WTC11 (cell line): Measurements from ENCODE around the gene PCDH12.

Experiments used
- ATF2 ChIP-seq: sonication (generic); formaldehyde crosslinking; IDR thresholded peaks from 2 replicates; pipeline ENCODE4 v1.8.1; 2022; ENCODE audit warnings: low read depth, missing genetic modification reagents, borderline replicate concordance
- ATF6 ChIP-seq: sonication (generic); formaldehyde crosslinking; IDR thresholded peaks from 2 replicates; pipeline ENCODE4 v1.8.1; 2023; ENCODE audit warnings: mild to moderate bottlenecking, missing genetic modification reagents
- CREB1 ChIP-seq: sonication (generic); formaldehyde crosslinking; IDR thresholded peaks from 2 replicates; pipeline ENCODE4 v1.8.0; 2023; ENCODE audit warnings: mild to moderate bottlenecking, missing genetic modification reagents
- CTCF ChIP-seq: fragments of 200-600 bp; IDR thresholded peaks from 2 replicates; pipeline ENCODE4 v1.8.0; 2022; ENCODE audit warnings: antibody characterized with exemption
- ELF4 ChIP-seq: sonication (generic); formaldehyde crosslinking; IDR thresholded peaks from 2 replicates; pipeline ENCODE4 v1.8.1; 2022; ENCODE audit warnings: low read depth, mild to moderate bottlenecking, moderate library complexity, missing genetic modification reagents
- FOXP4 ChIP-seq: sonication (generic); formaldehyde crosslinking; IDR thresholded peaks from 2 replicates; pipeline ENCODE4 v1.8.0; 2022; ENCODE audit warnings: mild to moderate bottlenecking, missing genetic modification reagents
- KAT7 ChIP-seq: sonication (generic); formaldehyde crosslinking; IDR thresholded peaks from 2 replicates; pipeline ENCODE4 v1.8.1; 2023; ENCODE audit warnings: missing genetic modification reagents, mild to moderate bottlenecking, borderline replicate concordance
- MAX ChIP-seq: sonication (generic); formaldehyde crosslinking; IDR thresholded peaks from 2 replicates; pipeline ENCODE4 v1.8.0; 2022; ENCODE audit warnings: mild to moderate bottlenecking, missing genetic modification reagents
- MYBL2 ChIP-seq: sonication (generic); formaldehyde crosslinking; IDR thresholded peaks from 2 replicates; pipeline ENCODE4 v1.8.1; 2023; ENCODE audit warnings: mild to moderate bottlenecking, moderate library complexity, missing genetic modification reagents
- NR3C1 ChIP-seq: sonication (generic); formaldehyde crosslinking; conservative IDR thresholded peaks from 2 replicates; pipeline ENCODE4 v1.8.1; 2023; ENCODE audit warnings: low read depth, mild to moderate bottlenecking, missing genetic modification reagents
- SP1 ChIP-seq: sonication (generic); formaldehyde crosslinking; conservative IDR thresholded peaks from 2 replicates; pipeline ENCODE4 v1.8.1; 2022; ENCODE audit warnings: missing genetic modification reagents
- TEAD1 ChIP-seq: sonication (generic); formaldehyde crosslinking; IDR thresholded peaks from 2 replicates; pipeline ENCODE4 v1.8.0; 2022; ENCODE audit warnings: mild to moderate bottlenecking, missing genetic modification reagents
- USF2 ChIP-seq: sonication (generic); formaldehyde crosslinking; IDR thresholded peaks from 2 replicates; pipeline ENCODE4 v1.8.1; 2023; ENCODE audit warnings: mild to moderate bottlenecking, missing genetic modification reagents, moderate library complexity
- ZBTB21 ChIP-seq: sonication (generic); formaldehyde crosslinking; IDR thresholded peaks from 2 replicates; pipeline ENCODE4 v1.8.1; 2023; ENCODE audit warnings: mild to moderate bottlenecking, missing genetic modification reagents, borderline replicate concordance

GRCh38 chr5:141931694-141932093, 26.3 kb downstream of the PCDH12 start:
- no peak for TF ChIP-seq ATF6
- no peak for TF ChIP-seq SP1 (CRISPR knock-in tag)
- TF ChIP-seq CTCF = no peak
- no peak for TF ChIP-seq NR3C1 (CRISPR knock-in tag)
- TF ChIP-seq MYBL2 (CRISPR knock-in tag) = no peak
- no peak for TF ChIP-seq USF2 (CRISPR knock-in tag)
- no peak for TF ChIP-seq MAX (CRISPR knock-in tag)
- TF ChIP-seq ELF4 (CRISPR knock-in tag) = no peak
- no peak for TF ChIP-seq FOXP4
- no peak for TF ChIP-seq KAT7 (CRISPR knock-in tag)
- no peak for TF ChIP-seq CREB1 (CRISPR knock-in tag)
- no peak for TF ChIP-seq ZBTB21 (CRISPR knock-in tag)
- TF ChIP-seq TEAD1 (CRISPR knock-in tag) = no peak
- TF ChIP-seq ATF2 (CRISPR knock-in tag) = no peak
